Liver (tissue), 9 donors: Measurements from ENCODE around the gene ARHGAP33. TPM values are rescaled to one million over a fixed set of nuclear protein-coding genes. Genes with fewer than 3 reads are reported as not detected.
"Not testable (repeated sequence)": the region's sequence is repeated elsewhere in the genome, so short reads cannot be mapped to it uniquely, and the experiment has no call there.

Source experiments
- DNase-seq: peaks from one replicate; pipeline ENCODE4 v3.0.0-alpha.2; 2017; ENCODE audit warnings: low spot score
- H3K27ac ChIP-seq, 2 donors: one replicate each; pipeline ENCODE4 v1.7.0; 2013; ENCODE audit warnings: inconsistent platforms in 2 of 2, low read length in 2 of 2, control low read depth in 1 of 2, low read depth in 1 of 2, mild to moderate bottlenecking in 1 of 2
- H3K27me3 ChIP-seq, 4 donors: one replicate each; pipeline versions ENCODE4 v1.6.1 to v1.7.0; 2013; ENCODE audit warnings: low read length in 3 of 4, inconsistent platforms in 1 of 4, mild to moderate bottlenecking in 1 of 4, moderate library complexity in 1 of 4; ENCODE audit not compliant: control insufficient read depth in 4 of 4, insufficient read depth in 4 of 4
- H3K36me3 ChIP-seq, 4 donors: one replicate each; pipeline versions ENCODE4 v1.6.1 to v1.7.0; 2013; ENCODE audit warnings: low read length in 3 of 4, mild to moderate bottlenecking in 3 of 4, low read depth in 1 of 4, moderate library complexity in 1 of 4; ENCODE audit not compliant: control insufficient read depth in 4 of 4, insufficient read depth in 3 of 4
- H3K4me1 ChIP-seq, 4 donors: one replicate each; pipeline versions ENCODE4 v1.6.1 to v1.7.0; 2013; ENCODE audit warnings: low read length in 3 of 4, mild to moderate bottlenecking in 3 of 4, moderate library complexity in 1 of 4; ENCODE audit not compliant: control insufficient read depth in 4 of 4, insufficient read depth in 4 of 4
- H3K4me3 ChIP-seq, 3 donors: one replicate each; pipeline versions ENCODE4 v1.6.1 to v1.7.0; 2013; ENCODE audit warnings: low read length in 3 of 3, control low read depth in 1 of 3, low read depth in 1 of 3, mild to moderate bottlenecking in 1 of 3
- H3K9ac ChIP-seq, 2 donors: one replicate each; pipeline ENCODE4 v1.7.0; 2013; ENCODE audit warnings: low read length in 2 of 2, mild to moderate bottlenecking in 2 of 2, moderate library complexity in 2 of 2, control low read depth in 1 of 2, low read depth in 1 of 2
- H3K9me3 ChIP-seq, 4 donors: one replicate each; pipeline versions ENCODE4 v1.6.1 to v1.7.0; 2013; ENCODE audit warnings: low read length in 3 of 4; ENCODE audit not compliant: control insufficient read depth in 4 of 4
- EGR1 ChIP-seq, 2 donors: IDR thresholded peaks; 2 replicates each; pipeline ENCODE4 v1.6.1; 2016 to 2018; ENCODE audit warnings: antibody characterized with exemption in 2 of 2, low read depth in 2 of 2
- GABPA ChIP-seq, 2 donors: IDR thresholded peaks in 1 of 2; conservative IDR thresholded peaks in 1 of 2; 2 replicates each; pipeline ENCODE4 v1.6.1; 2016; ENCODE audit warnings: antibody characterized with exemption in 2 of 2, mild to moderate bottlenecking in 1 of 2, moderate library complexity in 1 of 2
- HNF4A ChIP-seq, 2 donors: conservative IDR thresholded peaks; 2 replicates each; pipeline ENCODE4 v1.6.1; 2016; ENCODE audit warnings: antibody characterized with exemption in 2 of 2, mild to moderate bottlenecking in 2 of 2
- HNF4G ChIP-seq: IDR thresholded peaks from 2 replicates; pipeline ENCODE4 v1.6.1; 2016; ENCODE audit warnings: antibody characterized with exemption
- JUND ChIP-seq, 2 donors: IDR thresholded peaks; 2 replicates each; pipeline ENCODE4 v1.6.1; 2016; ENCODE audit warnings: antibody characterized with exemption in 2 of 2
- RAD21 ChIP-seq, 2 donors: IDR thresholded peaks; 2 replicates each; pipeline ENCODE4 v1.6.1; 2016; ENCODE audit warnings: antibody characterized with exemption in 2 of 2, mild to moderate bottlenecking in 2 of 2
- RXRA ChIP-seq, 2 donors: IDR thresholded peaks; 2 replicates each; pipeline ENCODE4 v1.6.1; 2017 to 2018; ENCODE audit warnings: antibody characterized with exemption in 2 of 2, mild to moderate bottlenecking in 1 of 2
- SP1 ChIP-seq: IDR thresholded peaks from 2 replicates; pipeline ENCODE4 v1.6.1; 2018; ENCODE audit warnings: antibody characterized with exemption, mild to moderate bottlenecking
- TAF1 ChIP-seq: conservative IDR thresholded peaks from 2 replicates; pipeline ENCODE4 v1.6.1; 2016; ENCODE audit warnings: antibody characterized with exemption, mild to moderate bottlenecking
- YY1 ChIP-seq: IDR thresholded peaks from 2 replicates; pipeline ENCODE4 v1.6.1; 2016; ENCODE audit warnings: antibody characterized with exemption, mild to moderate bottlenecking
- WGBS: extraction: QIAGEN DNeasy Blood & Tissue Kit; methylation state at CpG from one replicate; pipeline ENCODE4 v1.1.7; 2013; 5-methylcytosine and 5-hydroxymethylcytosine counted together
- polyA plus RNA-seq, 2 donors: library from polyadenylated mRNA; stranded (reverse) in 1 of 2; unstranded in 1 of 2; fragments of 200-250 nt in 1 of 2; fragments of >200 nt in 1 of 2; fragmentation: Nextera tagmentation in 1 of 2; extraction: Ambion mirVana in 1 of 2; gene quantifications; one replicate each; pipeline versions ENCODE4 v1.2.1 to v1.2.3, GENCODE V29; 2013 to 2015
- total RNA-seq, 2 donors: library from RNA; depleted of rRNA; stranded (reverse); fragments of >200 nt; gene quantifications; one replicate each; pipeline ENCODE4 v1.2.3, GENCODE V29; 2014
- TF ChIP-seq, protein P1 (sequence below): IDR thresholded peaks from 2 replicates; pipeline ENCODE4 v1.6.1; 2016; ENCODE audit warnings: antibody characterized with exemption
- TF ChIP-seq, protein P2 (sequence below): IDR thresholded peaks from 2 replicates; pipeline ENCODE4 v1.6.1; 2016; ENCODE audit warnings: antibody characterized with exemption, mild to moderate bottlenecking
- TF ChIP-seq, protein P3 (sequence below): fragments of 150-350 bp; IDR thresholded peaks from 2 replicates; pipeline ENCODE4 v1.5.1; 2017; ENCODE audit warnings: improper control_type of control experiment, low read depth, low read length; ENCODE audit not compliant: missing input control
- TF ChIP-seq, protein P4 (sequence below): IDR thresholded peaks from 2 replicates; pipeline ENCODE4 v1.6.1; 2016; ENCODE audit warnings: antibody characterized with exemption
- donor health status: healthy.
- donor health status: healthy.
- donor health status: healthy.
- donor health status: healthy.
- donor health status: healthy.

ARHGAP33 gene
- total and polyA plus RNA-seq, 4 donors = 0.85 to 10.1 (median 1.8) TPM

DNA sequence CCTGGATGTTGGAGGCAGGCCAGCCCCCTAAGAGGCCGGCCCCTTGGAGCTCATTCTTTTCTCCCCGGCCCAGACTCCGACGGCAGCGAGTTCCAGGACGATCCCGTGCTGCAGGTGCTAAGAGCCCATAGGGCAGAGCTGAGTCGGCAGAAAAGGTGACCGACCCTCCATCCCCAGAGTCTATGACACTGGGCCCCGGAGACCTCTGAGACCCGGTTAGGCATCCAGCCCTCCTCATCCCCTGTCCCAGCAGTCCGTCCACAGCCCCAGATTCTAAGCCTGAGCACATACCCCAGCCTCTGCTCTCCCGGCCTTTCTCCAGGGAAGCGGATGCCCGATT lies 7.3 kb upstream of the ARHGAP33 start:
- no peak overlapping the region for H3K9ac ChIP-seq
- H3K9me3 ChIP-seq = no peaks in the 10 kb centered on the region
- no peak for DNase-seq
- 89% methylated on average over 15 of the region's 15 CpGs for whole genome bisulfite sequencing
- no peaks in the 10 kb centered on the region for H3K4me1 ChIP-seq
- H3K27me3 ChIP-seq = no peaks in the 10 kb centered on the region
- H3K36me3 ChIP-seq = peaks cover 3 to 6% (median 5%) of the 10 kb centered on the region in 4 donors
- H3K27ac ChIP-seq = no peak overlapping the region
- TF ChIP-seq HNF4A (conservative IDR thresholded peaks at IDR 0.05) (no peak), SP1 (no peak), GABPA (IDR thresholded peaks at IDR 0.05 in 1 of 2, conservative IDR thresholded peaks at IDR 0.05 in 1 of 2) (no peak), TAF1 (no peak), RXRA (IDR thresholded peaks at IDR 0.05) (no peak)
- TF ChIP-seq, protein P1, sequence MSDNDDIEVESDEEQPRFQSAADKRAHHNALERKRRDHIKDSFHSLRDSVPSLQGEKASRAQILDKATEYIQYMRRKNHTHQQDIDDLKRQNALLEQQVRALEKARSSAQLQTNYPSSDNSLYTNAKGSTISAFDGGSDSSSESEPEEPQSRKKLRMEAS = no peak
- TF ChIP-seq, protein P2, sequence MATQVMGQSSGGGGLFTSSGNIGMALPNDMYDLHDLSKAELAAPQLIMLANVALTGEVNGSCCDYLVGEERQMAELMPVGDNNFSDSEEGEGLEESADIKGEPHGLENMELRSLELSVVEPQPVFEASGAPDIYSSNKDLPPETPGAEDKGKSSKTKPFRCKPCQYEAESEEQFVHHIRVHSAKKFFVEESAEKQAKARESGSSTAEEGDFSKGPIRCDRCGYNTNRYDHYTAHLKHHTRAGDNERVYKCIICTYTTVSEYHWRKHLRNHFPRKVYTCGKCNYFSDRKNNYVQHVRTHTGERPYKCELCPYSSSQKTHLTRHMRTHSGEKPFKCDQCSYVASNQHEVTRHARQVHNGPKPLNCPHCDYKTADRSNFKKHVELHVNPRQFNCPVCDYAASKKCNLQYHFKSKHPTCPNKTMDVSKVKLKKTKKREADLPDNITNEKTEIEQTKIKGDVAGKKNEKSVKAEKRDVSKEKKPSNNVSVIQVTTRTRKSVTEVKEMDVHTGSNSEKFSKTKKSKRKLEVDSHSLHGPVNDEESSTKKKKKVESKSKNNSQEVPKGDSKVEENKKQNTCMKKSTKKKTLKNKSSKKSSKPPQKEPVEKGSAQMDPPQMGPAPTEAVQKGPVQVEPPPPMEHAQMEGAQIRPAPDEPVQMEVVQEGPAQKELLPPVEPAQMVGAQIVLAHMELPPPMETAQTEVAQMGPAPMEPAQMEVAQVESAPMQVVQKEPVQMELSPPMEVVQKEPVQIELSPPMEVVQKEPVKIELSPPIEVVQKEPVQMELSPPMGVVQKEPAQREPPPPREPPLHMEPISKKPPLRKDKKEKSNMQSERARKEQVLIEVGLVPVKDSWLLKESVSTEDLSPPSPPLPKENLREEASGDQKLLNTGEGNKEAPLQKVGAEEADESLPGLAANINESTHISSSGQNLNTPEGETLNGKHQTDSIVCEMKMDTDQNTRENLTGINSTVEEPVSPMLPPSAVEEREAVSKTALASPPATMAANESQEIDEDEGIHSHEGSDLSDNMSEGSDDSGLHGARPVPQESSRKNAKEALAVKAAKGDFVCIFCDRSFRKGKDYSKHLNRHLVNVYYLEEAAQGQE = no peak
- TF ChIP-seq, protein P3, sequence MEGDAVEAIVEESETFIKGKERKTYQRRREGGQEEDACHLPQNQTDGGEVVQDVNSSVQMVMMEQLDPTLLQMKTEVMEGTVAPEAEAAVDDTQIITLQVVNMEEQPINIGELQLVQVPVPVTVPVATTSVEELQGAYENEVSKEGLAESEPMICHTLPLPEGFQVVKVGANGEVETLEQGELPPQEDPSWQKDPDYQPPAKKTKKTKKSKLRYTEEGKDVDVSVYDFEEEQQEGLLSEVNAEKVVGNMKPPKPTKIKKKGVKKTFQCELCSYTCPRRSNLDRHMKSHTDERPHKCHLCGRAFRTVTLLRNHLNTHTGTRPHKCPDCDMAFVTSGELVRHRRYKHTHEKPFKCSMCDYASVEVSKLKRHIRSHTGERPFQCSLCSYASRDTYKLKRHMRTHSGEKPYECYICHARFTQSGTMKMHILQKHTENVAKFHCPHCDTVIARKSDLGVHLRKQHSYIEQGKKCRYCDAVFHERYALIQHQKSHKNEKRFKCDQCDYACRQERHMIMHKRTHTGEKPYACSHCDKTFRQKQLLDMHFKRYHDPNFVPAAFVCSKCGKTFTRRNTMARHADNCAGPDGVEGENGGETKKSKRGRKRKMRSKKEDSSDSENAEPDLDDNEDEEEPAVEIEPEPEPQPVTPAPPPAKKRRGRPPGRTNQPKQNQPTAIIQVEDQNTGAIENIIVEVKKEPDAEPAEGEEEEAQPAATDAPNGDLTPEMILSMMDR = no peak
- no peak overlapping the region for H3K4me3 ChIP-seq

DNA sequence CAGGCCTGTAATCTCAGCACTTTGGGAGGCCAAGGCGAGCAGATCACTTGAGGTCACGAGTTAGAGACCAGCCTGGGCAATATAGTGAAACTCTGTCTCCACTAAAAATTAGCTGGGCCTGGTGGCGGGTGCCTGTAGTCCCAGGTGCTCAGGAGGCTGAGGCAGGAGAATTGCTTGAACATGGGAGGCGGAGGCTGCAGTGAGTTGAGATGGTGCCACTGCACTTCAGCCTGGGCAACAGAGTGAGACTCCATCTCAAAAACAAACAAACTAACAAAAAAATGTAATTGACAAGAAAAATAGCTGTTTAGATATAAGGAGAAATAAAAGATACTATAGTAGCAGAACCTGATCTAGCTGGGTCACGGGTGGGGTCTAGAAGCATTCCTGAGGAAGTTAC lies 3.0 kb upstream of the ARHGAP33 start:
- H3K4me3 ChIP-seq, H3K9ac ChIP-seq, DNase-seq, H3K36me3 ChIP-seq, H3K4me1 ChIP-seq, H3K27ac ChIP-seq, H3K27me3 ChIP-seq, H3K9me3 ChIP-seq: not testable (repeated sequence)
- 95% methylated on average over 5 of the region's 5 CpGs for WGBS

DNA sequence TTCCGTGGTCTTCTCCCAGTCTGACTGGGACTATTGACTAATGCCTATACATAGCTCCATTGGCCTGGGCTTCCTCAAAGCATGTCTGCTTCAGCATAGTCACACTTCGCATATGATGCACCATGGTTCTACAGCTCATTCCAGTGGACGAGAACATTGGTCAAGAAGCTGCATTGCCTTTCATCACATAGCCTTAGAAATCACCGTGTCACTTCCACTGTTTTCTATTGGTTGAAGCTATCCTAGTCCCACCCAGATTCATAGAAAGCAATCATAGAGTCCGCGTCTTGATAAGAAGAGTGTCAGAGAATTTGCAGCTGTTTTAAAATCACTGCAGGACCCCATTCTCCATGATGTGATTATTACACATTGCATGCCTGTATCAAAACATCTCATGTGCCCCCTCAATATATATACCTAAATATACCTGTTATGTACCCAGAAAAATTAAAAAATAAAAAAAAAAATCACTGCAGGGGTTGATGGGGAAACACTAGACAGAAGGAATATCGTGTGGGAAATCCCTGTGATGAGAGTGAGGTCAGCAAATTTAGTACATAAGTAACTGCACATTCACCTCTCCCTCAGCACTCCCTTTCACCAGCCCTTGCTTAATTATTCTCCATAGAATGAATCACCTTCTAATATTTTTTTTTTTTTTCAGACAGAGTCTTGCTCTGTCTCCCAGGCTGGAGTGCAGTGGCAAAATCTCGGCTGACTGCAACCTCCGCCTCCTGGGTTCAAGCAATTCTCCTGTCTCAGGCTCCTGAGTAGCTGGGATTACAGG lies 2.2 kb upstream of the ARHGAP33 start:
- Histone ChIP-seq H3K9me3 (no peaks in the 10 kb centered on the region), H3K27ac (no peak overlapping the region), H3K9ac (no peak overlapping the region), H3K36me3 (no peaks in the 10 kb centered on the region), H3K27me3 (no peaks in the 10 kb centered on the region), H3K4me3 (no peak overlapping the region), H3K4me1 (peaks cover 0 to 5% (median 4%) of the 10 kb centered on the region in 4 donors)
- DNase-seq = no peak
- 67% methylated on average over 9 of the region's 9 CpGs for WGBS
- TF ChIP-seq, protein P4, sequence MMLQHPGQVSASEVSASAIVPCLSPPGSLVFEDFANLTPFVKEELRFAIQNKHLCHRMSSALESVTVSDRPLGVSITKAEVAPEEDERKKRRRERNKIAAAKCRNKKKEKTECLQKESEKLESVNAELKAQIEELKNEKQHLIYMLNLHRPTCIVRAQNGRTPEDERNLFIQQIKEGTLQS = no peak
- no peak for TF ChIP-seq EGR1 (IDR thresholded peaks at IDR 0.05; ENCODE audit: low read depth in 2 of 2)
- no peak for TF ChIP-seq JUND (IDR thresholded peaks at IDR 0.05)
- no peak for TF ChIP-seq RAD21 (IDR thresholded peaks at IDR 0.05)
- TF ChIP-seq YY1 = no peak
- TF ChIP-seq HNF4G = no peak
- no peak for TF ChIP-seq HNF4A (conservative IDR thresholded peaks at IDR 0.05)
- TF ChIP-seq, protein P3 = no peak
- TF ChIP-seq, protein P2 = no peak
- no peak for TF ChIP-seq RXRA (IDR thresholded peaks at IDR 0.05)
- no peak for TF ChIP-seq SP1
